Esophagus squamous epithelium (tissue), 4 donors: ENCODE measurements around the gene GOLGA8A.

Experiments used
- POLR2A ChIP-seq, 4 donors: fragments of 450-650 bp; IDR thresholded peaks; one replicate each; pipeline ENCODE4 v1.6.1; 2017; ENCODE audit warnings: antibody characterized with exemption in 4 of 4, mild to moderate bottlenecking in 4 of 4, moderate library complexity in 3 of 4
- TF ChIP-seq, protein P1 (sequence below), 6 experiments: fragments of 450-650 bp in 4 of 6; fragments of 200-600 bp in 2 of 6; sonication (generic) in 2 of 6; IDR thresholded peaks; one replicate each; pipeline ENCODE4 v1.5.1; 2016 to 2019; ENCODE audit warnings: antibody characterized with exemption in 6 of 6, mild to moderate bottlenecking in 4 of 6, moderate library complexity in 4 of 6

DNA sequence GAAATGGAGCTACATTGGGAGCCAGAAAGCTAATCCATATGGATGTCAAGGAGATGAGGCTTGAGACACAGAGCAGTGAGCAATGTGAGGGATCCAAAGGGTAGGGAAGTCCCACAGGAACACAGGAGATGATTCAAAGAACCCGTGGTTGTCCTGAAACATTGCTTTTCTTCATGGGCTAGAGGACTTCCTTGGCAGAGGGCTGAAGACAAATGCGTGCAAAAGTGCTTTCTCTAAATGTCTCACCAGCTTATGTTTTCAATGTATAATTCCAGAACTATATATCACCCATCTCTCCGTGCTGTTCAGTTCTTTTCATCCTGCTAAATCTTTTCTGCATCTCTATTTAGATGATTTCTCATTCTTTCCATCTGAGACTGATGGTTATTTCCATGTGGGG lies 46.0 kb upstream of the GOLGA8A start:
- TF ChIP-seq, protein P1, sequence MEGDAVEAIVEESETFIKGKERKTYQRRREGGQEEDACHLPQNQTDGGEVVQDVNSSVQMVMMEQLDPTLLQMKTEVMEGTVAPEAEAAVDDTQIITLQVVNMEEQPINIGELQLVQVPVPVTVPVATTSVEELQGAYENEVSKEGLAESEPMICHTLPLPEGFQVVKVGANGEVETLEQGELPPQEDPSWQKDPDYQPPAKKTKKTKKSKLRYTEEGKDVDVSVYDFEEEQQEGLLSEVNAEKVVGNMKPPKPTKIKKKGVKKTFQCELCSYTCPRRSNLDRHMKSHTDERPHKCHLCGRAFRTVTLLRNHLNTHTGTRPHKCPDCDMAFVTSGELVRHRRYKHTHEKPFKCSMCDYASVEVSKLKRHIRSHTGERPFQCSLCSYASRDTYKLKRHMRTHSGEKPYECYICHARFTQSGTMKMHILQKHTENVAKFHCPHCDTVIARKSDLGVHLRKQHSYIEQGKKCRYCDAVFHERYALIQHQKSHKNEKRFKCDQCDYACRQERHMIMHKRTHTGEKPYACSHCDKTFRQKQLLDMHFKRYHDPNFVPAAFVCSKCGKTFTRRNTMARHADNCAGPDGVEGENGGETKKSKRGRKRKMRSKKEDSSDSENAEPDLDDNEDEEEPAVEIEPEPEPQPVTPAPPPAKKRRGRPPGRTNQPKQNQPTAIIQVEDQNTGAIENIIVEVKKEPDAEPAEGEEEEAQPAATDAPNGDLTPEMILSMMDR (IDR thresholded peaks at IDR 0.05) = no peak
- TF ChIP-seq POLR2A (IDR thresholded peaks at IDR 0.05) = no peak
